T-helper 1 cell treated with Interleukin-12 subunit alpha and Interleukin-12 subunit beta and Interleukin-4 antibody, amounts not matched to agents 30 ng/mL and 1 ng/mL, for 36 hours (primary cell): ENCODE results near the gene TSEN15. TPM values are rescaled to one million over a fixed set of nuclear protein-coding genes. Genes with fewer than 3 reads are reported as not detected.

ENCODE experiments used
- intact Hi-C: fragments of 100-400 bp; cut with micrococcal nuclease; formaldehyde crosslinking; loops from one replicate; pipeline ENCODE4 v1.15.1; 2024
- total RNA-seq: library from RNA; stranded (reverse); gene quantifications from 2 replicates; pipeline ENCODE4 v1.2.3, GENCODE V29; 2022

The TSEN15 gene
- total RNA-seq: 50.1 and 56.6 TPM in 2 replicates

- intact Hi-C loops: loop anchor here (1.0 to 10.0 kb wide), 13 partner anchors 15 to 1106 kb away; partner anchors contain the start of genes APOBEC4, C1orf21, EDEM3 and NIBAN1
Observed at GRCh38 chr1:184051485-184052193, at the start of gene TSEN15. TSS of gene TSEN15 (plus strand) at chr1:184051730. CDS start at chr1:184051756, 26 bp downstream.

GRCh38 chr1:184002071-184002470 lies 49.5 kb upstream of the TSEN15 start:
- intact Hi-C loops: no loop called here

- intact Hi-C loops: no loop called here
Observed at GRCh38 chr1:184004935-184005334, 46.6 kb upstream of the TSEN15 start.

- intact Hi-C loops: no loop called here
Observed at GRCh38 chr1:184005506-184005905, 46.0 kb upstream of the TSEN15 start.

- intact Hi-C loops: no loop called here
Observed at GRCh38 chr1:184010788-184011187, 40.7 kb upstream of the TSEN15 start.

- intact Hi-C loops: no loop called here
Observed at GRCh38 chr1:184012187-184012586, 39.3 kb upstream of the TSEN15 start.

- intact Hi-C loops: no loop called here
Observed at GRCh38 chr1:184014271-184014670, 37.3 kb upstream of the TSEN15 start.

- intact Hi-C loops: no loop called here
Observed at GRCh38 chr1:184016169-184016568, 35.4 kb upstream of the TSEN15 start.

- intact Hi-C loops: no loop called here
Observed at GRCh38 chr1:184017306-184017705, 34.2 kb upstream of the TSEN15 start.

GRCh38 chr1:184018622-184019021 lies 32.9 kb upstream of the TSEN15 start:
- intact Hi-C loops: no loop called here

- intact Hi-C loops: no loop called here
Observed at GRCh38 chr1:184019069-184019468, 32.5 kb upstream of the TSEN15 start.

- intact Hi-C loops: no loop called here
Observed at GRCh38 chr1:184019506-184019905, 32.0 kb upstream of the TSEN15 start.

- intact Hi-C loops: no loop called here
Observed at GRCh38 chr1:184020328-184020727, 31.2 kb upstream of the TSEN15 start.

- intact Hi-C loops: no loop called here
Observed at GRCh38 chr1:184020855-184021254, 30.7 kb upstream of the TSEN15 start.

- intact Hi-C loops: no loop called here
Observed at GRCh38 chr1:184021728-184022127, 29.8 kb upstream of the TSEN15 start.

- intact Hi-C loops: no loop called here
Observed at GRCh38 chr1:184022668-184023067, 28.9 kb upstream of the TSEN15 start.

GRCh38 chr1:184023171-184023570 lies 28.4 kb upstream of the TSEN15 start:
- intact Hi-C loops: no loop called here

- intact Hi-C loops: no loop called here
Observed at GRCh38 chr1:184025242-184025675, 26.3 kb upstream of the TSEN15 start.

GRCh38 chr1:184027826-184028695 lies 23.5 kb upstream of the TSEN15 start:
- intact Hi-C loops: no loop called here

GRCh38 chr1:184028854-184029623 lies 22.5 kb upstream of the TSEN15 start:
- intact Hi-C loops: no loop called here

- intact Hi-C loops: no loop called here
Observed at GRCh38 chr1:184030433-184031091, 21.0 kb upstream of the TSEN15 start.
